H1 (cell line): ENCODE data around the gene FCRLB. TPM values are rescaled to one million over a fixed set of nuclear protein-coding genes. Genes with fewer than 3 reads are reported as not detected.

Source experiments
- CTCF ChIA-PET: fragments of 300-600 bp; sonication (Branson Sonifier 250); formaldehyde crosslinking; loops from one replicate; lab custom pipeline; 2021; ENCODE audit not compliant: partially characterized antibody; lab: Charles Lee
- POLR2A ChIA-PET: fragments of 300-600 bp; sonication (Branson Sonifier 250); formaldehyde crosslinking; loops from one replicate; lab custom pipeline; 2021; ENCODE audit warnings: inconsistent platforms; ENCODE audit not compliant: partially characterized antibody; lab: Charles Lee
- DNase-seq, 2 experiments: peaks; one replicate each; pipeline versions ENCODE4 v3.0.0 to v3.0.0-alpha.2; 2010 to 2022; ENCODE audit warnings: low spot score in 2 of 2, low read depth in 1 of 2, mixed read lengths in 1 of 2
- FAIRE-seq: peaks from 2 replicates; lab custom pipeline; 2011; peaks lifted over from hg19 to GRCh38; lab: Jason Lieb, UNC
- H2AFZ ChIP-seq: 2 replicates; pipeline ENCODE4 v1.8.1; 2012; ENCODE audit warnings: low read length, inconsistent platforms
- H2AK5ac ChIP-seq: 2 replicates; pipeline ENCODE4 v1.6.1; 2013; ENCODE audit warnings: low read depth, low read length
- H2BK120ac ChIP-seq: replicated peaks from 2 replicates; pipeline ENCODE3; 2013; ENCODE audit warnings: low read depth, low read length, inconsistent platforms
- H2BK12ac ChIP-seq: 2 replicates; pipeline ENCODE4 v1.6.1; 2013; ENCODE audit warnings: low read depth, low read length
- H2BK15ac ChIP-seq: 2 replicates; pipeline ENCODE4 v1.6.1; 2013; ENCODE audit warnings: low read length
- H2BK20ac ChIP-seq: 2 replicates; pipeline ENCODE4 v1.6.1; 2013; ENCODE audit warnings: low read length
- H2BK5ac ChIP-seq: 2 replicates; pipeline ENCODE4 v1.6.1; 2013; ENCODE audit warnings: low read depth, low read length
- H3K14ac ChIP-seq: 2 replicates; pipeline ENCODE4 v1.6.1; 2013; ENCODE audit warnings: inconsistent platforms; ENCODE audit not compliant: insufficient read length
- H3K18ac ChIP-seq: 2 replicates; pipeline ENCODE4 v1.6.1; 2013; ENCODE audit warnings: low read length; ENCODE audit errors: extremely low read depth
- H3K23ac ChIP-seq: 2 replicates; pipeline ENCODE4 v1.6.1; 2013; ENCODE audit warnings: inconsistent platforms; ENCODE audit not compliant: insufficient read length
- H3K23me2 ChIP-seq: 2 replicates; pipeline ENCODE4 v1.6.1; 2013; ENCODE audit warnings: low read depth, low read length
- H3K27ac ChIP-seq: 2 replicates; pipeline ENCODE4 v1.6.1; 2011; ENCODE audit warnings: low read depth, low read length, inconsistent platforms
- H3K27me3 ChIP-seq, 4 experiments: replicated peaks in 1 of 4; 1 replicate in 1 of 4; 2 replicates in 3 of 4; pipeline versions ENCODE4 v1.6.1 to v1.8.1; 2011 to 2013; ENCODE audit warnings: low read length in 3 of 4, mild to moderate bottlenecking in 3 of 4, inconsistent platforms in 2 of 4, mixed read lengths in 2 of 4, moderate library complexity in 1 of 4; ENCODE audit not compliant: control insufficient read depth in 3 of 4, insufficient read depth in 3 of 4; ENCODE audit errors: extremely low read depth in 1 of 4
- H3K36me3 ChIP-seq, 4 experiments: 2 replicates each; pipeline versions ENCODE4 v1.6.1 to v1.8.1; 2011 to 2013; ENCODE audit warnings: mild to moderate bottlenecking in 4 of 4, low read length in 3 of 4, moderate library complexity in 2 of 4, control low read depth in 1 of 4, inconsistent platforms in 1 of 4; ENCODE audit not compliant: insufficient read depth in 4 of 4, control insufficient read depth in 2 of 4
- H3K4ac ChIP-seq: replicated peaks from 2 replicates; pipeline ENCODE3; 2013; ENCODE audit warnings: low read length, low read depth, mixed read lengths, inconsistent platforms; ENCODE audit not compliant: insufficient read length
- H3K4me1 ChIP-seq, 4 experiments: replicated peaks in 1 of 4; 1 replicate in 1 of 4; 2 replicates in 3 of 4; pipeline versions ENCODE4 v1.6.1 to v1.8.1; 2011 to 2013; ENCODE audit warnings: low read length in 3 of 4, inconsistent platforms in 2 of 4, mixed read lengths in 1 of 4; ENCODE audit not compliant: insufficient read depth in 4 of 4, control insufficient read depth in 3 of 4
- H3K4me2 ChIP-seq, 2 experiments: 2 replicates each; pipeline versions ENCODE4 v1.6.1 to v1.8.1; 2011 to 2013; ENCODE audit warnings: low read depth in 2 of 2, low read length in 2 of 2, control low read depth in 1 of 2, inconsistent platforms in 1 of 2, mild to moderate bottlenecking in 1 of 2; ENCODE audit not compliant: insufficient read depth in 1 of 2
- H3K4me3 ChIP-seq, 4 experiments: fragments of 200-600, 300-600 bp in 1 of 4; sonication (generic), shearing (Covaris generic), sonication (Bioruptor Twin) in 1 of 4; 2 replicates each; pipeline versions ENCODE4 v1.5.1 to v1.8.1; 2011 to 2016; ENCODE audit warnings: low read length in 4 of 4, low read depth in 3 of 4, control low read depth in 2 of 4, inconsistent platforms in 2 of 4, mild to moderate bottlenecking in 2 of 4, mixed read lengths in 1 of 4, moderate library complexity in 1 of 4; ENCODE audit not compliant: insufficient read depth in 2 of 4; ENCODE audit errors: extremely low read depth in 1 of 4
- H3K56ac ChIP-seq: replicated peaks from 2 replicates; pipeline ENCODE3; 2013; ENCODE audit warnings: low read depth, mild to moderate bottlenecking, mixed read lengths, low read length, inconsistent platforms; ENCODE audit not compliant: insufficient read length
- H3K79me1 ChIP-seq: 2 replicates; pipeline ENCODE4 v1.6.1; 2013; ENCODE audit warnings: low read depth, low read length, control low read depth
- H3K79me2 ChIP-seq, 2 experiments: 2 replicates each; pipeline versions ENCODE4 v1.6.1 to v1.8.1; 2012 to 2013; ENCODE audit warnings: low read length in 2 of 2, mild to moderate bottlenecking in 2 of 2, inconsistent platforms in 1 of 2; ENCODE audit not compliant: insufficient read depth in 2 of 2, control insufficient read depth in 1 of 2
- H3K9ac ChIP-seq, 4 experiments: replicated peaks in 1 of 4; 1 replicate in 1 of 4; 2 replicates in 3 of 4; pipeline versions ENCODE4 v1.6.1 to v1.8.1; 2011 to 2013; ENCODE audit warnings: low read depth in 3 of 4, low read length in 3 of 4, control low read depth in 2 of 4, mild to moderate bottlenecking in 2 of 4, moderate library complexity in 2 of 4, inconsistent platforms in 1 of 4; ENCODE audit errors: extremely low read depth in 1 of 4
- H3K9me3 ChIP-seq, 2 experiments: 2 replicates each; pipeline versions ENCODE4 v1.6.1 to v1.8.1; 2012 to 2013; ENCODE audit warnings: mild to moderate bottlenecking in 2 of 2, moderate library complexity in 2 of 2, control low read depth in 1 of 2, inconsistent platforms in 1 of 2, low read depth in 1 of 2, low read length in 1 of 2, mixed read lengths in 1 of 2; ENCODE audit not compliant: insufficient read depth in 2 of 2
- H4K20me1 ChIP-seq, 2 experiments: replicated peaks in 1 of 2; 2 replicates each; pipeline versions ENCODE3 to v1.8.1; 2011 to 2013; ENCODE audit warnings: inconsistent platforms in 2 of 2, low read length in 2 of 2, mild to moderate bottlenecking in 1 of 2; ENCODE audit not compliant: insufficient read depth in 2 of 2, control insufficient read depth in 1 of 2
- H4K5ac ChIP-seq: 2 replicates; pipeline ENCODE4 v1.6.1; 2013; ENCODE audit warnings: low read length, low read depth, mixed read lengths, inconsistent platforms; ENCODE audit not compliant: insufficient read length
- H4K8ac ChIP-seq: 2 replicates; pipeline ENCODE4 v1.8.0; 2013; ENCODE audit warnings: mild to moderate bottlenecking, moderate library complexity, low read length, inconsistent platforms; ENCODE audit not compliant: insufficient read depth; ENCODE audit errors: extremely low read depth
- H4K91ac ChIP-seq: replicated peaks from 2 replicates; pipeline ENCODE3; 2013; ENCODE audit warnings: low read length, mixed read lengths, inconsistent platforms; ENCODE audit not compliant: insufficient read length
- CHD2 ChIP-seq: IDR thresholded peaks from 2 replicates; pipeline ENCODE4 v1.6.1; 2012; ENCODE audit warnings: low read length, improper control_type of control experiment
- GTF2F1 ChIP-seq: IDR thresholded peaks from 2 replicates; pipeline ENCODE4 v1.6.1; 2012; ENCODE audit warnings: low read depth, low read length, improper control_type of control experiment, borderline replicate concordance
- RFX5 ChIP-seq: IDR thresholded peaks from 2 replicates; pipeline ENCODE4 v1.6.1; 2011; ENCODE audit warnings: low read depth, low read length, improper control_type of control experiment, borderline replicate concordance
- SIN3A ChIP-seq, 2 experiments: IDR thresholded peaks in 1 of 2; conservative IDR thresholded peaks in 1 of 2; 2 replicates each; pipeline ENCODE4 v1.6.1; 2011 to 2012; ENCODE audit warnings: low read length in 2 of 2, improper control_type of control experiment in 1 of 2, low read depth in 1 of 2, mild to moderate bottlenecking in 1 of 2
- SIX5 ChIP-seq: IDR thresholded peaks from 2 replicates; pipeline ENCODE4 v1.6.1; 2011; ENCODE audit warnings: mild to moderate bottlenecking, low read depth, low read length
- SP1 ChIP-seq: IDR thresholded peaks from 2 replicates; pipeline ENCODE4 v1.6.1; 2011; ENCODE audit warnings: low read depth, low read length
- TAF1 ChIP-seq: IDR thresholded peaks from 2 replicates; pipeline ENCODE4 v1.6.1; 2011; ENCODE audit warnings: mild to moderate bottlenecking, low read depth, low read length
- TCF12 ChIP-seq: IDR thresholded peaks from 2 replicates; pipeline ENCODE4 v1.6.1; 2011; ENCODE audit warnings: low read depth, mild to moderate bottlenecking, low read length
- WGBS, 2 experiments: shearing (Covaris generic) in 1 of 2; methylation state at CpG; one replicate each; pipeline versions ENCODE4 v1.1.6 to v1.1.7; 2013 to 2015; ENCODE audit warnings: low lambda C conversion rate in 2 of 2, mixed read lengths in 2 of 2, inconsistent platforms in 1 of 2, low coverage in 1 of 2, missing lambda C conversion rate in 1 of 2; ENCODE audit not compliant: insufficient replicate concordance in 2 of 2, insufficient coverage in 1 of 2, insufficient read length in 1 of 2; ENCODE audit errors: extremely low coverage in 1 of 2, missing lambda C conversion rate in 1 of 2; 5-methylcytosine and 5-hydroxymethylcytosine counted together
- polyA plus RNA-seq, 7 experiments: library from polyadenylated mRNA; depleted of rRNA in 3 of 7; stranded (reverse) in 5 of 7; unstranded in 2 of 7; fragments of >200 nt in 5 of 7; fragments of 200-250 nt in 2 of 7; gene quantifications; 1 replicate in 5 of 7; 2 replicates in 1 of 7; 4 replicates in 1 of 7; pipeline versions ENCODE4 v1.2.1 to v1.2.3, GENCODE V29; 2011 to 2013; ENCODE audit warnings: missing spikeins in 2 of 7, mixed read lengths in 2 of 7
- total RNA-seq: library from RNA; stranded (reverse); fragmentation: NEBNext Ultra II Directional; extraction: Animal tissue kit (Norgen Biotek cat#: 25700); gene quantifications from 2 replicates; pipeline ENCODE4 v1.2.1, GENCODE V29; 2021

The FCRLB gene
- total and polyA plus RNA-seq, 2 of the 8 experiments (the other 6 are each of a cell fraction or from before 2014, with no cell fraction given) = 0.14 to 0.24 TPM

DNA sequence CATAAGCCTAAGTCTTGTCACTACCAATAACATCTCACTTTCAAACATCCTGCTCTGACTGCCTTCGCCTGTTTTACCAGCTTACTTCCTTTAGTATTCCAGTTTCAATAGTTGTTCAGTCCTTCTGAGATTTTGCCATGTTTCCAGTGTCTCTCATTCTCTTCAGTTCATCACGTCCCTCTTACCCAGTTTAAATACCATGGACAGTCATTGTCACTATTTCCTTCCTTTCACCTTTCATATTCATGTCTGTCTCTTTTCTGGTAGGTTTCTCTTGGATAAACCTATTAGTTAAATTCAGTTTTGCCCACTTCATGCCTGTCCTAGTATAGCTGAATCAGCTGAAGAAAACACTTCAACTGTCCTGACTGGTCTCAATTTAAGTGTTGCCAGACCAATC, 50.6 kb downstream of the FCRLB start:
- Histone ChIP-seq H2BK15ac (no peak overlapping the region), H2AFZ (no peak overlapping the region), H3K4me3 (no peak overlapping the region), H2AK5ac (no peak overlapping the region), H2BK5ac (no peak overlapping the region), H3K79me2 (peaks cover 0 to 4% of the 10 kb centered on the region in 2 experiments; a peak in 1 of 4 replicates), H4K5ac (no peak overlapping the region), H3K9ac (no peak overlapping the region), H4K91ac (no peak overlapping the region), H3K23ac (no peak overlapping the region), H3K27ac (no peak overlapping the region), H4K8ac (no peak overlapping the region), H3K4ac (no peak overlapping the region), H3K4me2 (no peak overlapping the region), H3K23me2 (no peaks in the 10 kb centered on the region; the same call in 1 of the 2 replicates), H3K79me1 (no peaks in the 10 kb centered on the region; the same call in 1 of the 2 replicates), H3K36me3 (no peaks in the 10 kb centered on the region), H4K20me1 (no peaks in the 10 kb centered on the region), H2BK12ac (no peak overlapping the region), H3K9me3 (no peaks in the 10 kb centered on the region), H3K18ac (no peak overlapping the region), H2BK120ac (no peak overlapping the region), H3K27me3 (no peaks in the 10 kb centered on the region), H3K56ac (no peak overlapping the region), H3K14ac (no peak overlapping the region), H3K4me1 (no peaks in the 10 kb centered on the region), H2BK20ac (no peak overlapping the region)
- ChIA-PET POLR2A (no interaction called here), CTCF (interaction anchor here (0.6 to 1.1 kb wide), 4 partner anchors 9 to 265 kb away, joined by 3 to 5 read pairs (median 4); no protein-coding TSS in a partner anchor)
- WGBS, 2 experiments = 92% methylated on average over 2 of the region's 2 CpGs; no CpG with 5 or more reads in 1 of the 2 experiments
- TF ChIP-seq TCF12 (no peak), GTF2F1 (no peak), RFX5 (no peak), SP1 (no peak), SIN3A (conservative IDR thresholded peaks at IDR 0.05 in 1 of 2, IDR thresholded peaks at IDR 0.05 in 1 of 2; ENCODE audit: low read depth in 1 of 2, low read length in 2 of 2) (no peak), TAF1 (no peak), CHD2 (no peak), SIX5 (no peak)
- no peak for FAIRE-seq
- DNase-seq = no peak
